HCT116 (cell line): ENCODE results near the gene OR6C3. TPM values are rescaled to one million over a fixed set of nuclear protein-coding genes. Genes with fewer than 3 reads are reported as not detected.

ENCODE experiments used
- ATAC-seq: fragments of 200-7000 bp; cut with Tn5 transposase; 2 replicates; pipeline ENCODE4 v1.9.1; 2020; ENCODE audit warnings: mild to moderate bottlenecking, moderate library complexity
- BruUV-seq: library from RNA; stranded (reverse); fragments of 400-500 nt; replicated peaks from 2 replicates; lab custom pipeline; 2021; lab: Mats Ljungman, UMichigan
- CTCF ChIA-PET: fragments of 300-600 bp; sonication (Branson Sonifier 250); formaldehyde crosslinking; loops from one replicate; lab custom pipeline; 2021; ENCODE audit warnings: antibody characterized with exemption; lab: Charles Lee
- POLR2A ChIA-PET: fragments of 300-600, 350-600 bp; sonication (Branson Sonifier 250); formaldehyde crosslinking; loops from one replicate; lab custom pipeline; 2021; ENCODE audit warnings: antibody characterized with exemption; lab: Charles Lee
- RAD21 ChIA-PET, 2 experiments: fragments of 300-600 bp; sonication (Branson Sonifier 250); formaldehyde crosslinking; loops; one replicate each; lab custom pipeline; 2023; ENCODE audit warnings: low total read pairs in 2 of 2; ENCODE audit not compliant: uncharacterized antibody in 2 of 2, unreplicated experiment in 2 of 2, low non-redundant PET in 1 of 2; lab: Charles Lee
- DNase-seq: peaks from one replicate; pipeline ENCODE4 v3.0.0-alpha.2; 2010; ENCODE audit warnings: low read depth, low spot score
- H2AFZ ChIP-seq: fragments of 200-600 bp; shearing (Covaris generic), sonication (generic); 2 replicates; pipeline ENCODE4 v1.6.1; 2017; ENCODE audit warnings: low read depth, mixed run types, mixed read lengths, antibody characterized with exemption, low read length; ENCODE audit not compliant: poor library complexity, severe bottlenecking
- H3K27ac ChIP-seq: 2 replicates; pipeline ENCODE4 v1.5.1; 2012; ENCODE audit warnings: low read depth, low read length
- H3K27me3 ChIP-seq: fragments of 200-600 bp; sonication (generic); 2 replicates; pipeline ENCODE4 v1.6.1; 2016; ENCODE audit warnings: mixed run types, low read length, mixed read lengths; ENCODE audit not compliant: insufficient read depth
- H3K36me3 ChIP-seq, 2 experiments: fragments of 200-500 bp in 1 of 2; fragments of 200-600 bp in 1 of 2; sonication (Bioruptor generic) in 1 of 2; sonication (generic) in 1 of 2; 2 replicates each; pipeline versions ENCODE4 v1.5.1 to v1.6.1; 2014 to 2016; ENCODE audit warnings: low read length in 2 of 2, inconsistent platforms in 1 of 2, mixed read lengths in 1 of 2, mixed run types in 1 of 2; ENCODE audit not compliant: insufficient read depth in 2 of 2, control insufficient read depth in 1 of 2
- H3K4me1 ChIP-seq, 2 experiments: fragments of 200-600 bp in 1 of 2; sonication (generic) in 1 of 2; 2 replicates each; pipeline versions ENCODE4 v1.5.1 to v1.6.1; 2012 to 2017; ENCODE audit warnings: low read length in 2 of 2, inconsistent platforms in 1 of 2, mild to moderate bottlenecking in 1 of 2, mixed read lengths in 1 of 2, mixed run types in 1 of 2, moderate library complexity in 1 of 2; ENCODE audit not compliant: insufficient read depth in 2 of 2, control insufficient read depth in 1 of 2
- H3K4me2 ChIP-seq: fragments of 200-600 bp; sonication (generic); 2 replicates; pipeline ENCODE4 v1.6.1; 2017; ENCODE audit warnings: mixed run types, low read length, mixed read lengths
- H3K4me3 ChIP-seq, 2 experiments: fragments of 200-600 bp in 1 of 2; sonication (generic) in 1 of 2; replicated peaks in 1 of 2; 2 replicates each; pipeline ENCODE4 v1.5.1; 2011 to 2016; ENCODE audit warnings: low read length in 2 of 2, control low read depth in 1 of 2, low read depth in 1 of 2, mild to moderate bottlenecking in 1 of 2, mixed read lengths in 1 of 2, mixed run types in 1 of 2
- H3K79me2 ChIP-seq: fragments of 200-600 bp; sonication (generic); 2 replicates; pipeline ENCODE4 v1.6.1; 2017; ENCODE audit warnings: mild to moderate bottlenecking, mixed run types, low read length, moderate library complexity, mixed read lengths; ENCODE audit not compliant: insufficient read depth
- H3K9ac ChIP-seq: fragments of 200-600 bp; sonication (generic); 2 replicates; pipeline ENCODE4 v1.6.1; 2016; ENCODE audit warnings: low read length, mixed read lengths
- H3K9me2 ChIP-seq: fragments of 200-600 bp; sonication (generic), shearing (Covaris generic); 2 replicates; pipeline ENCODE4 v1.6.1; 2017; ENCODE audit warnings: mixed run types, mild to moderate bottlenecking, moderate library complexity; ENCODE audit not compliant: insufficient read depth
- H3K9me3 ChIP-seq, 2 experiments: fragments of 200-500 bp in 1 of 2; fragments of 200-600 bp in 1 of 2; sonication (Bioruptor generic) in 1 of 2; sonication (generic) in 1 of 2; 2 replicates each; pipeline ENCODE4 v1.6.1; 2014 to 2017; ENCODE audit warnings: low read length in 2 of 2, mixed read lengths in 2 of 2, inconsistent platforms in 1 of 2, low read depth in 1 of 2, mild to moderate bottlenecking in 1 of 2, mixed run types in 1 of 2, moderate library complexity in 1 of 2; ENCODE audit not compliant: control insufficient read depth in 1 of 2, insufficient read depth in 1 of 2
- H4K20me1 ChIP-seq: fragments of 200-600 bp; sonication (generic), shearing (Covaris generic); 2 replicates; pipeline ENCODE4 v1.6.1; 2017; ENCODE audit warnings: mixed run types, mild to moderate bottlenecking, moderate library complexity; ENCODE audit not compliant: insufficient read depth
- ATF3 ChIP-seq: IDR thresholded peaks from 2 replicates; pipeline ENCODE4 v1.6.1; 2012
- CBX3 ChIP-seq: IDR thresholded peaks from 2 replicates; pipeline ENCODE4 v1.6.1; 2012; ENCODE audit warnings: low read depth
- EGR1 ChIP-seq: IDR thresholded peaks from 2 replicates; pipeline ENCODE4 v1.6.1; 2012; ENCODE audit warnings: low read depth
- EZH2 ChIP-seq: fragments of 200-600 bp; sonication (generic); IDR thresholded peaks from 2 replicates; pipeline ENCODE4 v1.6.1; 2017; ENCODE audit warnings: antibody characterized with exemption, mixed run types
- JUND ChIP-seq: IDR thresholded peaks from 2 replicates; pipeline ENCODE4 v1.6.1; 2012
- MAX ChIP-seq: IDR thresholded peaks from 2 replicates; pipeline ENCODE4 v1.6.1; 2012
- POLR2A ChIP-seq: IDR thresholded peaks from 2 replicates; pipeline ENCODE4 v1.7.0; 2011; ENCODE audit warnings: borderline replicate concordance; ENCODE audit not compliant: insufficient read depth, insufficient read length; ENCODE audit errors: extremely low read depth
- SRF ChIP-seq: IDR thresholded peaks from 2 replicates; pipeline ENCODE4 v1.6.1; 2012; ENCODE audit warnings: low read depth
- TCF7L2 ChIP-seq: IDR thresholded peaks from 2 replicates; pipeline ENCODE4 v1.7.0; 2011; ENCODE audit warnings: borderline replicate concordance, inconsistent platforms; ENCODE audit not compliant: insufficient read depth, insufficient read length; ENCODE audit errors: extremely low read depth
- ZBTB33 ChIP-seq: IDR thresholded peaks from 2 replicates; pipeline ENCODE4 v1.6.1; 2011; ENCODE audit warnings: mild to moderate bottlenecking, low read length, moderate library complexity; ENCODE audit not compliant: insufficient replicate concordance; ENCODE audit errors: extremely low read depth
- intact Hi-C: fragments of 100-400 bp; cut with micrococcal nuclease; formaldehyde crosslinking; loops from 2 replicates; pipeline ENCODE4 v1.10.0; 2022
- total RNA-seq: library from RNA; stranded (reverse); gene quantifications from one replicate; pipeline ENCODE4 v1.2.1, GENCODE V29; 2021; ENCODE audit not compliant: unreplicated experiment

OR6C3 gene
- total RNA-seq, 1 experiment from 2014 or later, result not detected

- Histone ChIP-seq H3K79me2 (no peaks in the 10 kb centered on the region), H3K27ac (no peak overlapping the region), H3K9me3 (no peaks in the 10 kb centered on the region), H3K4me3 (no peak overlapping the region), H3K9me2 (no peaks in the 10 kb centered on the region), H4K20me1 (no peaks in the 10 kb centered on the region), H3K27me3 (peaks cover 29% of the 10 kb centered on the region), H2AFZ (no peak overlapping the region), H3K4me1 (no peaks in the 10 kb centered on the region), H3K4me2 (no peak overlapping the region), H3K36me3 (no peaks in the 10 kb centered on the region), H3K9ac (no peak overlapping the region)
- CTCF ChIA-PET, result no interaction called here
- no TSS peak for BruUV-seq
- ATAC-seq (no peak), DNase-seq (no peak)
- intact Hi-C loops, result no loop called here
- POLR2A ChIA-PET, result no interaction called here
- TF ChIP-seq EZH2, result no peak
- no peak for TF ChIP-seq ZBTB33
- TF ChIP-seq JUND, result no peak
- TF ChIP-seq ATF3, result no peak
- no peak for TF ChIP-seq SRF
- TF ChIP-seq EGR1, result no peak
- TF ChIP-seq CBX3, result no peak
- no peak for TF ChIP-seq MAX
- no peak for TF ChIP-seq POLR2A
- no peak for TF ChIP-seq TCF7L2
- RAD21 ChIA-PET, result no interaction called here
Measured at GRCh38 chr12:55289999-55290398, 40.5 kb upstream of the OR6C3 start.
